ENCODE data around the gene DMTF1. TPM values are rescaled to one million over a fixed set of nuclear protein-coding genes. Genes with fewer than 3 reads are reported as not detected.
"Not testable (repeated sequence)": the region's sequence is repeated elsewhere in the genome, so short reads cannot be mapped to it uniquely, and the experiment has no call there.

The DMTF1 gene
- total RNA-seq, 2 donors from 2014 or later: 30.7 to 100 TPM

DNA sequence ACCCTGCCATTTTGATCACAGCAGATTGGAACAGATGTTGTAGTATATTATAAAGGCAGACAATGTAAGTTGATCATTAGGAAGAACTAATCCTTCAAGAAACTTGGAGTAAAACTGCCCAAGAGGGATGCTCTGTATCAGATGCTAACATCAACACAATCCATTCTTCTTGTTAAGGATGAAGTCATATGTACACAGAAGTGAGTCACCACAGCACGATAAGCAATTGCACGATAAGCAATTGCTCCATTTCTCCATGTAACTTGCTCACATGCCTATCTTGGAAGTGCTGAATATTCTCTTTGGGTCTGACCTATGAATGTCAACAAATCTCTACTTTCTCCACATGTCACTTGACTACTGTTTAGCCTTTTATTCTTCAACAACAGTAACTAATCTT lies 41.5 kb upstream of the DMTF1 start:
- DNase-seq (ENCODE audit: low spot score): no peak
- intact Hi-C loops (cut with DNase I): no loop called here
- WGBS: 59% methylated on average over 2 of the region's 2 CpGs

DNA sequence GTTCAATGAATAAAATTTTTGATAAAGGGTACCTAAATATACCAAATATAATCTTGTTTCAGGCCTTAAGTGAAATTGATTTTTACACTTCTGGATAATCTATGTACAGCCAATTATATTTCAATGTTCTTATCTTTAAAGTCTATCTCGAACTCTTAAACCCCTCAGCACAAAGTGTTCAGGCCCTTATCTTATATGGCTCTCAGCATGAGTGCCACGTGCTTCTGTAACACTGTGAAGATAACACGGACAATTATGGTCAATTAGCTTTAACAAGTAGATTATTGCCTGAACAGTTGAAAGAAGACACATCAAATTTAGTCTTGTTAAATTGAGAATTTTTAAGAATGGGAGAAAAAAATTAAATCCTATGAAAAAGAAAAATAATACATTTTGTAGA lies 40.4 kb upstream of the DMTF1 start:
- no peak for TF ChIP-seq POLR2AphosphoS5 (IDR thresholded peaks at IDR 0.05)
- TF ChIP-seq, protein P1, sequence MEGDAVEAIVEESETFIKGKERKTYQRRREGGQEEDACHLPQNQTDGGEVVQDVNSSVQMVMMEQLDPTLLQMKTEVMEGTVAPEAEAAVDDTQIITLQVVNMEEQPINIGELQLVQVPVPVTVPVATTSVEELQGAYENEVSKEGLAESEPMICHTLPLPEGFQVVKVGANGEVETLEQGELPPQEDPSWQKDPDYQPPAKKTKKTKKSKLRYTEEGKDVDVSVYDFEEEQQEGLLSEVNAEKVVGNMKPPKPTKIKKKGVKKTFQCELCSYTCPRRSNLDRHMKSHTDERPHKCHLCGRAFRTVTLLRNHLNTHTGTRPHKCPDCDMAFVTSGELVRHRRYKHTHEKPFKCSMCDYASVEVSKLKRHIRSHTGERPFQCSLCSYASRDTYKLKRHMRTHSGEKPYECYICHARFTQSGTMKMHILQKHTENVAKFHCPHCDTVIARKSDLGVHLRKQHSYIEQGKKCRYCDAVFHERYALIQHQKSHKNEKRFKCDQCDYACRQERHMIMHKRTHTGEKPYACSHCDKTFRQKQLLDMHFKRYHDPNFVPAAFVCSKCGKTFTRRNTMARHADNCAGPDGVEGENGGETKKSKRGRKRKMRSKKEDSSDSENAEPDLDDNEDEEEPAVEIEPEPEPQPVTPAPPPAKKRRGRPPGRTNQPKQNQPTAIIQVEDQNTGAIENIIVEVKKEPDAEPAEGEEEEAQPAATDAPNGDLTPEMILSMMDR (IDR thresholded peaks at IDR 0.05): no peak
- TF ChIP-seq POLR2A (IDR thresholded peaks at IDR 0.05): no peak

More for the DNA sequence above, 41.5 kb upstream of the DMTF1 start:
- Histone ChIP-seq H3K4me1 (replicated peaks) (no peaks in the 10 kb centered on the region), H3K9me3 (no peaks in the 10 kb centered on the region), H3K27me3 (replicated peaks; ENCODE audit: insufficient read depth) (no peaks in the 10 kb centered on the region), H3K27ac (no peak overlapping the region), H3K36me3 (no peaks in the 10 kb centered on the region), H3K4me3 (no peak overlapping the region)
- TF ChIP-seq POLR2AphosphoS5 (IDR thresholded peaks at IDR 0.05): no peak

DNA sequence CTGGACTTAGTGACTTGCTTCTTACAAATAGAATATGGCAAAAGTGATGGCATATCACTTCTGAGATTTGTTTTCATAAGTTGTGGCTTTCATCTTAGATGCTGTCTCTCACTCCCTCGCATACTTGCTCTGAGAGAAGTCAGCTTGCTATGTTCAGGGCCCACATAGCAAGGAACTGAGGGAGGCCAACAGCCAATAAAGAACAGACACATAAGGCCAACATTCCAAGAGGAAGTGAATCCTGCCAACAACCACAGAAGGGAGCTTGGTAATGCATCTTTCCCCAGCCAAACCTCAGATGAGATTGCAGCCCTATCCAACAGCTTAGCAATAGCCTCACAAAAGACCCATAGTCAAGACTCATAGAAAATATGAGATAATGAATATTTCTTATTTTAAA lies 39.2 kb upstream of the DMTF1 start:
- TF ChIP-seq, protein P1 (IDR thresholded peaks at IDR 0.05): no peak
- no peak for TF ChIP-seq POLR2AphosphoS5 (IDR thresholded peaks at IDR 0.05)
- no peak for TF ChIP-seq POLR2A (IDR thresholded peaks at IDR 0.05)
- DNase-seq (ENCODE audit: low spot score): no peak
- no peak overlapping the region for H3K27ac ChIP-seq
- H3K27me3 ChIP-seq (replicated peaks; ENCODE audit: insufficient read depth): no peaks in the 10 kb centered on the region
- H3K36me3 ChIP-seq: no peaks in the 10 kb centered on the region
- no peak overlapping the region for H3K4me3 ChIP-seq
- WGBS: 81% methylated on average over 1 of the region's 1 CpG
- no peaks in the 10 kb centered on the region for H3K4me1 ChIP-seq (replicated peaks)
- H3K9me3 ChIP-seq: no peaks in the 10 kb centered on the region
- intact Hi-C loops (cut with DNase I): no loop called here

More for the DNA sequence above, 40.4 kb upstream of the DMTF1 start:
- Histone ChIP-seq H3K36me3 (no peaks in the 10 kb centered on the region), H3K9me3 (no peaks in the 10 kb centered on the region), H3K4me3 (no peak overlapping the region), H3K27ac (no peak overlapping the region), H3K4me1 (replicated peaks) (no peaks in the 10 kb centered on the region), H3K27me3 (replicated peaks; ENCODE audit: insufficient read depth) (no peaks in the 10 kb centered on the region)
- DNase-seq (ENCODE audit: low spot score): no peak
- 44% methylated on average over 3 of the region's 3 CpGs for WGBS
- intact Hi-C loops (cut with DNase I): no loop called here

DNA sequence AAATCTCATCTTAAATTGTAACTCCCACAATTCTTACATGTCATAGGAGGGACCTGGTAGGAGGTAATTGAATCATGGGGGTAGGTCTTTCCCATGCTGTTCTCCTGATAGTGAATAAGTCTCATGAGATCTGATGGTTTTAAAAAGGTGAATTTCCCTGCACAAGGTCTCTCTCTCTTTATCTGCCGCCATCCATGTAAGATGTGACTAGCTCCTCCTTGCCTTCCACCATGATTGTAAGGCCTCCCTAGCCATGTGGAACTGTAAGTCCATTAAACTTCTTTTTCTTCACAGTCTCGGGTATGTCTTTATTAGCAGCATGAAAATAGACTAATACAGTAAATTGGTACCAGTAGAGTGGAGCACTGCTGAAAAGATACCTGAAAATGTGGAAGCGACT lies 38.3 kb upstream of the DMTF1 start:
- H3K27ac ChIP-seq; H3K9me3 ChIP-seq; H3K4me1 ChIP-seq (replicated peaks); H3K4me3 ChIP-seq; DNase-seq (ENCODE audit: low spot score); H3K27me3 ChIP-seq (replicated peaks; ENCODE audit: insufficient read depth); intact Hi-C loops (cut with DNase I); H3K36me3 ChIP-seq: not testable (repeated sequence)
- 100% methylated on average over 3 of the region's 3 CpGs for WGBS

DNA sequence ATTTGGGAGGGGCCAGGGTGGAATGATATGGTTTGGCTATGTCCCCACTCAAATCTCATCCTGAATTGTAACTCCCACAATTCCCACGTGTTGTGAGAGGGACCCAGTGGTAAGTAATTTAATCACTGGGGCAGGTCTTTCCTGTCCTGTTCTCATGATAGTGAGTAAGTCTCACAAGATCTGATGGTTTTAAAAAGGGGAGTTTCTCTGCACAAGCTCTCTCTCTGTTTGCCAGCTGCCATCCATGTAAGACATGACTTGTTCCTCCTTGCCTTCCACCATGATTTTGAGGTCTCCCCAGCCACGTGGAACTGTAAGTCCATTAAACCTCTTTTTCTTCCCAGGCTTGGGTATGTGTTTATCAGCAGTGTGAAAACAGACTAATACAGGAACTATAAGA lies 36.5 kb upstream of the DMTF1 start:
- H3K27me3 ChIP-seq (replicated peaks; ENCODE audit: insufficient read depth); H3K27ac ChIP-seq; H3K36me3 ChIP-seq; intact Hi-C loops (cut with DNase I); H3K4me1 ChIP-seq (replicated peaks); H3K4me3 ChIP-seq; H3K9me3 ChIP-seq; DNase-seq (ENCODE audit: low spot score): not testable (repeated sequence)
- WGBS: 75% methylated on average over 2 of the region's 2 CpGs

DNA sequence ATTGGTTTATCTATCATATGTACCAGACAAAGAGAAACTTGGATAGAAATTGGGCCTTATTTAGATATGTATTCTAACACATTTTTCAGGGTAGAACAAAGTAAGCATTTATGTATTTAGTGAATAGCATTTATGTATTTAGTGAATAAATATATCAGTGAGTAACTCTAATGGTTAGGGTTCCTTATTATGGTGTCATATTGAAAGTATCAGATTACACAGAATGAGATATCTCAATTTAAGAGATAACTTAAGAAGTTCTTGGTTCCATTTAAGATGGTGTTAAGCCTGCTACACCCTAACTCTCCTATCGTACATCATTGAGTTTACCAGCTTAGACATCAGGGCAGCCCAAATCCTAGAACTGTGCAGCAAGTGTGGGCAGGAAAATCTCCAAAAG lies 35.9 kb upstream of the DMTF1 start:
- Histone ChIP-seq H3K4me1 (replicated peaks) (no peaks in the 10 kb centered on the region), H3K4me3 (no peak overlapping the region), H3K27ac (no peak overlapping the region), H3K27me3 (replicated peaks; ENCODE audit: insufficient read depth) (no peaks in the 10 kb centered on the region), H3K9me3 (no peaks in the 10 kb centered on the region), H3K36me3 (no peaks in the 10 kb centered on the region)
- DNase-seq (ENCODE audit: low spot score): no peak
- no peak for TF ChIP-seq POLR2AphosphoS5 (IDR thresholded peaks at IDR 0.05)
- TF ChIP-seq POLR2A (IDR thresholded peaks at IDR 0.05): no peak
- TF ChIP-seq, protein P1 (IDR thresholded peaks at IDR 0.05): no peak
- intact Hi-C loops (cut with DNase I): no loop called here
- WGBS: 77% methylated on average over 1 of the region's 1 CpG
